ENCODE results near the gene DNAAF5. TPM values are rescaled to one million over a fixed set of nuclear protein-coding genes. Genes with fewer than 3 reads are reported as not detected.
"Not testable (repeated sequence)": the region's sequence is repeated elsewhere in the genome, so short reads cannot be mapped to it uniquely, and the experiment has no call there.

Gene DNAAF5
- total RNA-seq, 2 donors from 2014 or later: 17.9 to 46.5 TPM

DNA sequence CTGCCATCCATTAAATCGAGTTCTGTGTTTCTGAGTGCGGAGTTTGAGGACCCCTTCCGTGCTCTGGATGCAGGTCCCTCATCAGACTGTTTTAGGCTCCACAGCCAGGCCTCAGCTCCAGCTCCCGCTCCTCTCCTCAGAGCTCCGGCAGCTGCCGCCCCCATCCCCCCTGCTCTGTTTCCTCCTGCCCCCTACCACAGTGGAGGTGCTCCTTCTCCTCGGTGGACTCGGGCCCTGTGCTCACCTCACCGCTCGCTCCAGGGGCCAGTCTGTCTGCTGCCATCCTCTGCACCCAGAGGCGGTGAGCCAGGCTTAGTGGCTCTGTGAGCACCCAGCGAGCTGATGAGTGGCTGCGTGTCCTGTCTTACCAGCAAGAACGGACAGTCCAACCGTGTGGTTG lies 21.9 kb downstream of the DNAAF5 start:
- no peak for TF ChIP-seq POLR2A (IDR thresholded peaks at IDR 0.05)
- TF ChIP-seq, protein P1, sequence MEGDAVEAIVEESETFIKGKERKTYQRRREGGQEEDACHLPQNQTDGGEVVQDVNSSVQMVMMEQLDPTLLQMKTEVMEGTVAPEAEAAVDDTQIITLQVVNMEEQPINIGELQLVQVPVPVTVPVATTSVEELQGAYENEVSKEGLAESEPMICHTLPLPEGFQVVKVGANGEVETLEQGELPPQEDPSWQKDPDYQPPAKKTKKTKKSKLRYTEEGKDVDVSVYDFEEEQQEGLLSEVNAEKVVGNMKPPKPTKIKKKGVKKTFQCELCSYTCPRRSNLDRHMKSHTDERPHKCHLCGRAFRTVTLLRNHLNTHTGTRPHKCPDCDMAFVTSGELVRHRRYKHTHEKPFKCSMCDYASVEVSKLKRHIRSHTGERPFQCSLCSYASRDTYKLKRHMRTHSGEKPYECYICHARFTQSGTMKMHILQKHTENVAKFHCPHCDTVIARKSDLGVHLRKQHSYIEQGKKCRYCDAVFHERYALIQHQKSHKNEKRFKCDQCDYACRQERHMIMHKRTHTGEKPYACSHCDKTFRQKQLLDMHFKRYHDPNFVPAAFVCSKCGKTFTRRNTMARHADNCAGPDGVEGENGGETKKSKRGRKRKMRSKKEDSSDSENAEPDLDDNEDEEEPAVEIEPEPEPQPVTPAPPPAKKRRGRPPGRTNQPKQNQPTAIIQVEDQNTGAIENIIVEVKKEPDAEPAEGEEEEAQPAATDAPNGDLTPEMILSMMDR (IDR thresholded peaks at IDR 0.05): no peak
- Histone ChIP-seq H3K27ac (no peak overlapping the region), H3K36me3 (replicated peaks in 1 of 2; ENCODE audit: insufficient read depth in 1 of 2, low read depth in 2 of 2) (peaks cover 0 to 4% of the 10 kb centered on the region in 2 donors), H3K27me3 (no peaks in the 10 kb centered on the region), H3K4me3 (no peak overlapping the region), H3K9me3 (no peaks in the 10 kb centered on the region), H3K4me1 (peaks cover 16% of the 10 kb centered on the region)
- 94 to 96% methylated on average over 10 to 15 of the region's 15 CpGs for WGBS, 2 donors
- no peak for ATAC-seq
- intact Hi-C loops (cut with DNase I): no loop called here
- peak in 1 of 4 donors; percentile 2 for DNase-seq

DNA sequence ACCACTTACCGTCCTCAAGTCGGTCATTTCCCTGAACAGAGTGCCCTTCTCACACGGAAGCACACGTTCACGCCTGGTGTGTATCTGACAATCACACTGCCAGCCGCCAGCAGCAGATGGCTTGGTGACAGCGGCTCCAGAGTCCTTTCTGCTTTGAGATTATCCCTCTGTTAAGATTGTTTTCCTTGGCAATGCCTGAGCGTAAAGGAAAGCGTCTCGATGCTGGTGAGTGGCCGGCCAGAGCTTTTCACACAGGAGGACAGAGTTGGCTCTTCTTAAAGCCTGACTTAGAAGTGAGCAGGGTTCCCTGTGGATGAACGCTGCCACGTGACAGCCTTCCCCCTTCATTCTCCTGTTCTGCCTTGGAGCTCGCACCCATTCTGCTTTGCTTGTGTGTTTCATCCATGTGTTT lies 22.6 kb downstream of the DNAAF5 start:
- intact Hi-C loops (cut with DNase I): no loop called here
- peak; percentile 68 for ATAC-seq
- Histone ChIP-seq H3K36me3 (replicated peaks in 1 of 2; ENCODE audit: insufficient read depth in 1 of 2, low read depth in 2 of 2) (peaks cover 0 to 4% of the 10 kb centered on the region in 2 donors), H3K4me3 (no peak overlapping the region), H3K9me3 (no peaks in the 10 kb centered on the region), H3K27me3 (no peaks in the 10 kb centered on the region), H3K4me1 (peaks cover 16% of the 10 kb centered on the region), H3K27ac (peak overlapping the region in 1 of 4 donors; percentile 14)
- no peak for TF ChIP-seq POLR2A (IDR thresholded peaks at IDR 0.05)
- TF ChIP-seq, protein P1 (IDR thresholded peaks at IDR 0.05): no peak
- WGBS, 2 donors: 30 to 49% methylated on average over 12 to 14 of the region's 14 CpGs
- DNase-seq: peak in 3 of 4 donors; percentile 42 to 70 (median 54)

DNA sequence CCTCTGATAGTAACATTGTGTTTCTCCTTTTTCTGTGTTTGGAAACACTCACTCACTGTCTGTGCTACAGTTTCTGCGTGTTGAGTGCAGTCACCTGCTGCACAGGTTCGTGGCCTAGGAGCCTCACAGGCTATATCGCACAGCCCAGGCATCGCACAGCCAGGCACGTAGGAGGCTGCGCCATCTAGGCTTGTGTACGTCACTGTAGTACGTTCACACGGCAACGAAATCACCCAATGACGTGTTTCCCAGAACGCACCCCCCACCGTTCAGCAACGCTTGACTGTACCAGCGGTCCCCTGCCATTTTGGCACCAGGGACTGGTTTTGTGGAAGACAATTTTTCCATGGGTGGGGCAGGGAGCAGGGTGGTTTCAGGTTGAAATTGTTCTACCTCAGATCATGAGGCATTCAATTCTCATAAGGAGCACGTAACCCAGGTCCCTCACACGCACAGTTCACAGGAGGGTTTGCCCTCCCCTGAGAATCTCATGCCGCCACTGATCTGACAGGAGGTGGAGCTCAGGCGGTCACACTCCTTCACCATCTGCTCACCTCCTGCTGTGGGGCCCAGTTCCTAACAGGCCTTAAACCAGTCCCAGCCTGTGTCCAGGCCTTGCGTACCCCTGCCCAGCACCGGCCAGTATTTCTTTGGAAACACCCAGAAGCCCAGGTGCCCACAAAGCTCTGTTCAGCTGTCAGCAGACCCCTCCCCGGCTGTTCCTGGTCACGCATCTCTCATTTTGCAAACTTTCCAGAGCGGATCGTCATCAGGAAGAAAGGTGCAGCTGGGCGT lies 23.8 kb downstream of the DNAAF5 start:
- TF ChIP-seq POLR2A (IDR thresholded peaks at IDR 0.05): no peak
- TF ChIP-seq, protein P1 (IDR thresholded peaks at IDR 0.05): no peak
- ATAC-seq: no peak
- H3K4me1 ChIP-seq: peaks cover 16% of the 10 kb centered on the region
- peak in 1 of 4 donors; percentile 5 for DNase-seq
- 96 to 99% methylated on average over 26 of the region's 26 CpGs for WGBS, 2 donors
- no peaks in the 10 kb centered on the region for H3K9me3 ChIP-seq
- no peak overlapping the region for H3K27ac ChIP-seq
- no peaks in the 10 kb centered on the region for H3K27me3 ChIP-seq
- intact Hi-C loops (cut with DNase I): no loop called here
- no peak overlapping the region for H3K4me3 ChIP-seq
- peaks cover 0 to 13% of the 10 kb centered on the region in 2 donors for H3K36me3 ChIP-seq (replicated peaks in 1 of 2; ENCODE audit: insufficient read depth in 1 of 2, low read depth in 2 of 2)

DNA sequence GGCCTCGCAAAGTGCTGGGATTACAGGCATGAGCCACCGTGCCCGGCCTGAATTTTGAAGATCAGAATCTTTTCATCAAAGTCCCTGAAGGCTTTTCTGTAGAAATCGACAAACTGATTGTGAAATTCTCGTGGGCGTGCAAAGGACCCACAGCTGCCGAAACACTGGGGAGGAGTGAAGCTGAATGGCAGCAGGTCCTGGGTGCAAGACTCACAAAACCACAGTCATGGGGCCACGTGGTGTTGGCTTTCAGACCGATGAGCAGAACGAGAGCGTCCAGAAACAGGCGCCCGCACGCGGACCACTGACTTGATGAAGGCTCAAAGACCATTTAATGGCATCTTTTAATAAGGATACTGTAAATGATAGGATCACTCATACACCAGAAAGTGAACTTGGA lies 25.3 kb downstream of the DNAAF5 start:
- no peaks in the 10 kb centered on the region for H3K9me3 ChIP-seq
- 87 to 92% methylated on average over 15 of the region's 15 CpGs for WGBS, 2 donors
- no peak overlapping the region for H3K27ac ChIP-seq
- intact Hi-C loops (cut with DNase I): no loop called here
- peak in 1 of 4 donors; percentile 2 for DNase-seq
- no peak for ATAC-seq
- H3K4me1 ChIP-seq: peaks cover 16% of the 10 kb centered on the region
- no peak for TF ChIP-seq POLR2A (IDR thresholded peaks at IDR 0.05)
- TF ChIP-seq, protein P1 (IDR thresholded peaks at IDR 0.05): no peak
- H3K27me3 ChIP-seq: no peaks in the 10 kb centered on the region
- peaks cover 0 to 18% of the 10 kb centered on the region in 2 donors for H3K36me3 ChIP-seq (replicated peaks in 1 of 2; ENCODE audit: insufficient read depth in 1 of 2, low read depth in 2 of 2)
- H3K4me3 ChIP-seq: no peak overlapping the region

DNA sequence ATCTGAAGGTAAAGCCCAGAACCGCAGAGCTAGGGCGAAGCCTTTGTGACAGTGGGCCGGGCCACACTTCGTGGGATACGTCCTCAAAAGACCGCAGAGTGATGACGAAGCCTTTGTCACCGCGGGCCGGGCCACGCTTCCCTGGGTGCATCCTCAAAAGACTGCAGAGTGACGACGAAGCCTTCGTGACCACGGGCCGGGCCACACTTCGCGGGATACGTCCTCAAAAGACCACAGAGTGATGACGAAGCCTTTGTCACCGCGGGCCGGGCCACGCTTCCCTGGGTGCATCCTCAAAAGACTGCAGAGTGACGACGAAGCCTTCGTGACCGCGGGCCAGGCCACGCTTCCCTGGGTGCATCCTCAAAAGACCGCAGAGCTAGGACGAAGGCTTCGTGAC lies 25.8 kb downstream of the DNAAF5 start:
- H3K9me3 ChIP-seq; intact Hi-C loops (cut with DNase I); H3K27ac ChIP-seq; H3K27me3 ChIP-seq; ATAC-seq; H3K4me3 ChIP-seq: not testable (repeated sequence)
- DNase-seq: peak in 1 of 4 donors; percentile 1
- peaks cover 16% of the 10 kb centered on the region for H3K4me1 ChIP-seq
- peaks cover 0 to 22% of the 10 kb centered on the region in 2 donors for H3K36me3 ChIP-seq (replicated peaks in 1 of 2; ENCODE audit: insufficient read depth in 1 of 2, low read depth in 2 of 2)
- WGBS, 2 donors: 86% methylated on average over 33 of the region's 33 CpGs

All from body of pancreas (tissue), 4 donors.